HEK293 (cell line): Measurements from ENCODE around the gene RNF212.

ENCODE experiments used
- CTCF ChIP-seq: fragments of 450-650 bp; formaldehyde crosslinking; IDR thresholded peaks from 2 replicates; pipeline ENCODE4 v1.5.1; 2016; ENCODE audit warnings: missing biosample characterization, missing genetic modification characterization
- SETDB1 ChIP-seq: IDR thresholded peaks from one replicate; pipeline ENCODE4 v1.6.1; 2017; ENCODE audit warnings: mild to moderate bottlenecking, low read length, moderate library complexity, mixed read lengths; ENCODE audit not compliant: insufficient read length
- TCF7L2 ChIP-seq: IDR thresholded peaks from 2 replicates; pipeline ENCODE4 v1.6.1; 2011; ENCODE audit warnings: low read depth, mild to moderate bottlenecking, inconsistent platforms, low read length, moderate library complexity, borderline replicate concordance
- ZBTB26 ChIP-seq: fragments of 450-650 bp; formaldehyde crosslinking; optimal IDR thresholded peaks from 2 replicates; pipeline ENCODE3; 2016; ENCODE audit warnings: missing biosample characterization, mild to moderate bottlenecking, missing genetic modification characterization
- ZBTB7A ChIP-seq: fragments of 450-650 bp; formaldehyde crosslinking; IDR thresholded peaks from 2 replicates; pipeline ENCODE4 v1.5.1; 2016; ENCODE audit warnings: low read depth, missing biosample characterization, missing genetic modification characterization
- ZIC2 ChIP-seq: fragments of 450-650 bp; formaldehyde crosslinking; IDR thresholded peaks from 2 replicates; pipeline ENCODE4 v1.5.1; 2016; ENCODE audit warnings: missing biosample characterization, missing genetic modification characterization
- ZNF169 ChIP-seq: fragments of 450-650 bp; formaldehyde crosslinking; IDR thresholded peaks from 2 replicates; pipeline ENCODE4 v1.5.1; 2016; ENCODE audit warnings: missing biosample characterization, missing genetic modification characterization
- ZNF202 ChIP-seq: fragments of 450-650 bp; formaldehyde crosslinking; IDR thresholded peaks from 2 replicates; pipeline ENCODE4 v1.5.1; 2016; ENCODE audit warnings: missing biosample characterization, missing genetic modification characterization, borderline replicate concordance
- ZNF248 ChIP-seq: fragments of 450-650 bp; formaldehyde crosslinking; IDR thresholded peaks from 2 replicates; pipeline ENCODE4 v1.5.1; 2017; ENCODE audit warnings: missing biosample characterization, missing genetic modification characterization
- ZNF302 ChIP-seq: fragments of 450-650 bp; formaldehyde crosslinking; IDR thresholded peaks from 2 replicates; pipeline ENCODE4 v1.5.1; 2016; ENCODE audit warnings: missing biosample characterization, missing genetic modification characterization, low read depth
- ZNF510 ChIP-seq: fragments of 450-650 bp; formaldehyde crosslinking; IDR thresholded peaks from 2 replicates; pipeline ENCODE4 v1.5.1; 2018; ENCODE audit warnings: mild to moderate bottlenecking, missing genetic modification characterization, missing biosample characterization; ENCODE audit not compliant: insufficient replicate concordance
- ZNF514 ChIP-seq: fragments of 450-650 bp; formaldehyde crosslinking; IDR thresholded peaks from 2 replicates; pipeline ENCODE4 v1.5.1; 2016; ENCODE audit warnings: missing biosample characterization, missing genetic modification characterization
- ZNF555 ChIP-seq: fragments of 450-650 bp; formaldehyde crosslinking; conservative IDR thresholded peaks from 2 replicates; pipeline ENCODE4 v1.5.1; 2017; ENCODE audit warnings: missing biosample characterization, mild to moderate bottlenecking, missing genetic modification characterization, inconsistent platforms
- ZNF624 ChIP-seq: fragments of 450-650 bp; formaldehyde crosslinking; IDR thresholded peaks from 2 replicates; pipeline ENCODE4 v1.5.1; 2017; ENCODE audit warnings: missing biosample characterization, missing genetic modification characterization

- no peak for TF ChIP-seq TCF7L2
- TF ChIP-seq ZNF514 (tag by site-specific recombination), result no peak
- TF ChIP-seq CTCF (tag by site-specific recombination), result no peak
- no peak for TF ChIP-seq SETDB1
- TF ChIP-seq ZNF202 (tag by site-specific recombination), result no peak
- TF ChIP-seq ZNF302 (tag by site-specific recombination), result no peak
- no peak for TF ChIP-seq ZBTB7A (tag by site-specific recombination)
- no peak for TF ChIP-seq ZBTB26
- TF ChIP-seq ZNF555, result no peak
- TF ChIP-seq ZNF248 (tag by site-specific recombination), result no peak
- TF ChIP-seq ZNF169 (tag by site-specific recombination), result no peak
- TF ChIP-seq ZNF624, result no peak
- TF ChIP-seq ZNF510 (tag by site-specific recombination), result no peak
- TF ChIP-seq ZIC2 (tag by site-specific recombination), result no peak
These were observed 64.4 kb downstream of the RNF212 start for GRCh38 chr4:1048773-1049590.
